CD4-positive, alpha-beta T cell treated with Interleukin-6 at 100 ng/mL for 8 hours (primary cell): ENCODE measurements around the gene CAMKV.
A peak's percentile ranks its signal among the peaks of the same experiment; 100 is the strongest.
"Not testable (repeated sequence)": the region's sequence is repeated elsewhere in the genome, so short reads cannot be mapped to it uniquely, and the experiment has no call there.

ENCODE experiments used
- DNase-seq: peaks from one replicate; pipeline ENCODE4 v3.0.0-alpha.2; 2020; ENCODE audit warnings: mixed read lengths, low spot score

Gene CAMKV, protein sequence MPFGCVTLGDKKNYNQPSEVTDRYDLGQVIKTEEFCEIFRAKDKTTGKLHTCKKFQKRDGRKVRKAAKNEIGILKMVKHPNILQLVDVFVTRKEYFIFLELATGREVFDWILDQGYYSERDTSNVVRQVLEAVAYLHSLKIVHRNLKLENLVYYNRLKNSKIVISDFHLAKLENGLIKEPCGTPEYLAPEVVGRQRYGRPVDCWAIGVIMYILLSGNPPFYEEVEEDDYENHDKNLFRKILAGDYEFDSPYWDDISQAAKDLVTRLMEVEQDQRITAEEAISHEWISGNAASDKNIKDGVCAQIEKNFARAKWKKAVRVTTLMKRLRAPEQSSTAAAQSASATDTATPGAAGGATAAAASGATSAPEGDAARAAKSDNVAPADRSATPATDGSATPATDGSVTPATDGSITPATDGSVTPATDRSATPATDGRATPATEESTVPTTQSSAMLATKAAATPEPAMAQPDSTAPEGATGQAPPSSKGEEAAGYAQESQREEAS

DNA sequence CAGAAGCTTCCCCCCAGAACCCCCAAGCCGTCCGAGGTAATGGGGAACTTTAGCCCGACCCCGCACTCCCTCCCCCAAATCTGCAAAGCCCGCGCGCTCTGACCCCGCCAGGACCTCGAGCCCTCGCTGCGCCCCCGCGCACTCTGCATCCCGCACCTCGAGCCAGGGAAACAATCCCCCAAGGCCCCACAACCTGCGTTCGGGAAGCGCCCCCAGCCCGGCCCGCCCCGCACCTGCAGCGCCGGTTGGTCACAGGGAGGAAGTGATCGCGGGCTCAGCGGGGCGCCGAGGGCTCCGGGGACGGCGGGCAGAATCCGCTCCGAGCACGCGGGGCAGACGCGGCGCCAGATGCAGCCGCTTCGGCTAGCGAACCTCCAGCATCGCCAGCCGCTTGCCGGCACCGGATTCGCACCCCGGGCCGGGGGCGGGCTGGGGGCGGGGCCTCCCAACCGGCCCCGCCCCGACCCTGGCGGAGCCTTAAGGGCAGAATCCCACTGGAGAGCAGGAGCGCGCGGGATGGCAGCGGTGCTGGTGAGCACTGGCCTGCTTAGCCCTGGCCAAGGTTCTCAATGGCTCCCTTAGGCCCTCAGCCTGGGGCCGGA lies at the start of gene CAMKV:
Gene CAMKV, minus strand, starts transcription at position 382 of the 602 bp plus-strand sequence. CDS start 7,518 bp downstream, outside the sequence.
- peak; percentile 15 for DNase-seq

DNA sequence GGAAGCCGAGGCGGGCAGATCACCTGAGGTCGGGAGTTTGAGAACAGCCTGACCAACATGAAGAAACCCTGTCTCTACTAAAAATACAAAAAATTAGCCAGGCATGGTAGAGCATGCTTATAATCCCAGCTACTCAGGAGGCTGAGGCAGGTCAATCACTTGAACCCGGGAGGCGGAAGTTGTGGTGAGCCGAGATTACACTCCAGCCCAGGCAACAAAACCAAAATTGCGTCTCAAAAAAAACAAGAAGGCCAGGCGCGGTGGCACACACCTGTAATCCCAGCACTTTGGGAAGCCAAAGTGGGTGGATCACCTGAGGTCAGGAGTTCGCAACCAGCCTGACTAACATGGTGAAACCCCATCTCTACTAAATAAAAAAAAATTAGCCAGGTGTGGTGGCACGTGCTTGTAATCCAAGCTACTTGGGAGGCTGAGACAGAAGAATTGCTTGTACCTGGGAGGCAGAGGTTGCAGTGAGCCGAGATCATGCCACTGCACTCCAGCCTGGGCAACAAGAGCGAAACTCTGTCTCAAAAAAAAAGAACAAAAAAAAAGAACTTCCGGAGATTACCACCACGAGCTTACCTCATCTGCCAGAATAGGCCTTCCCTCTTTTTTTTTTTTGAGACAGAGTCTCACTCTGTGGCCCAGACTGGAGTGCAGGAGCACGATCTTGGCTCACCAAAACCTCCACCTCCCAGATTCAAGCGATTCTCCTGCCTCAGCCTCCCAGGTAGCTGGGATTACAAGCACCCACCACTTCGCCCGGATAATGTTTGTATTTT lies 48.3 kb upstream of the CAMKV start:
- DNase-seq, result not testable (repeated sequence)

DNA sequence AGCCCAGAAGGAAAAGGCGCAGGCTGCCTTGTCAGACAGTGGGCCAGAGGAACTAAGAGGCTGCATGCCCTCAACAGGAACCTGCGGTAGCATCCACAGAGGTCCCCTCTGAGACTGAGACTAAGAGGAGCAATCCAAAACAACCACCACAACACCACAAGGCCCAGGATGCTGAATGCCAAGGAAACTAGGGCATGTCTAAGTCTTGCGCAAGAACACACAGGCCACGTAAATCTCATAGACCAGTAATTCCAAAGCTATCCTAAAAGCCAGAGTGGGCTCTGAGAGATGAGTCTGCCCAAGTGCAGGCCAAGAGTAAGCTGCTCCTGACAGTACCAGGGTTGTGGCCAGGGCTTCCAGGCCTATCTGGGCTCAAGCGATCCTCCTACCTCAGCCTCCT lies 47.0 kb upstream of the CAMKV start:
- no peak for DNase-seq

DNA sequence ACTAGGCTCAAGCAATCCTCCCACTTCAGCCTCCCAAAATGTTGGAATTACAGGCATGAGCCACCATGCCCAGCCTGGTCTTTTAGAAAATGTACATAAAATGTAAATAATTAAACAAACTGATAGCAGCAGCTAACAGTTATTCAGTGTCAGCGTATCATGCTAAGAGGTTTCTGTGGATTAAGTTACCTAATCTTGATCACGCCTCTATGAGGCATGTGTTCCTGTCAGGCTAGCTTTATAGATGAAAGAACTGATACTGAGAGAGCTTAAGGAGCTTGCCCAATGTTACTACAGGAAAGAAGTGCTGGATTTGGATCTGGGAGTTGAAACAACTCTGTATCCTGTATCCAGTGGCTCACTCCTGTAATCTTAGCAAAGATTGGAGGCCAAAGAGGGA lies 45.2 kb upstream of the CAMKV start:
- no peak for DNase-seq

DNA sequence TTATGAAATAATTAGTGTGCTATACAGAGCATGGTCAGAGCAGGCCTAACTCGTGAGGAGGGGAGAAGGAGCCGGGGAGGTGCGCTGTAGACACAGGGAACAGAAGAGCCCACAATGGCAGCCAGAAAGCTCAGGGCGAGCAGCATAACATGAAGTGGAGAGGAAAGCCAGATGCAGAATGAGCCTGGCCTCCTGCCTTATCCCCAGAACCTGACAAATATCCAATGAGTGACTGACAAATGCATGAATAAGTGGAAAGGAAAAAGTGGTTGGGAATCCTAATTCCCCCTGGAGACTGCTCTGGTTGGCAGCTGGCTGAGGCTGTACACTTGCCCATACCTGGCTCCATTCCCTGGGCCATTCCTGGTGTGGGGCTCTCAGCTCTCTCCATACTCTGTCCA lies 43.2 kb upstream of the CAMKV start:
- DNase-seq, result no peak

DNA sequence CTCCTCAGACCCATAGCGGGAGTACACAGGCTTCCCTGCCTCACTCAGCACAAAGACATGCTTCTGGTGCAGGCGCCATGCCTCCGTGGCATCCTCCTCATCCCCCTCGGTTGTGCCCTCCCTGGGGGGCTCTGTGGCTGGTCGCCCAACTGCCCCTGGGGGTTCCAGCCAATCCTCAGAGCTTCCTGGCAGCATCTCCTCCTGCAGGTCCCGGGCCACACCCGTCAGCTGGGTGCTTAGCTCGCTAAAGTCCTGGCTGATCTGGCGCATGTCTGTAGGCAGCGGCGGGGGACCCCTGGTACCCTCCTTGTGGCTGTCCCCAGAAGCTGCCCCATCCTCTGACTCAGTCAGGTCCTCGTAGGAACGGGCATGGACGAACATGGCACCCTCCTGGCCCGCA lies 41.9 kb upstream of the CAMKV start:
- DNase-seq, result no peak

DNA sequence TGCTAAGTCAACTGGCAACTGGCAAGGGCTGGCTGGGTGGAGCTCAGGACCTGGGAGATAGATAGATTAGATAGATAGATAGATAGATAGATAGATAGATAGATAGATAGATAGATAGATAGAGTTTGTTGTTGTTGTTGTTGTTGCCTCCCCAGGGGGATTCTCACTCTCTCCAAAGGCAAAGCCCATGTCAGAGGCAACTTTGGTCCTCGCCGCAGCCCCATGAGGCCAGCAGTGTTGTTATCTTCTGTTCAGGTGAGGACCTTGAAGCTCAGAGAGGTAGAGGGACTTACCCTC lies 41.4 kb upstream of the CAMKV start:
- DNase-seq, result no peak

DNA sequence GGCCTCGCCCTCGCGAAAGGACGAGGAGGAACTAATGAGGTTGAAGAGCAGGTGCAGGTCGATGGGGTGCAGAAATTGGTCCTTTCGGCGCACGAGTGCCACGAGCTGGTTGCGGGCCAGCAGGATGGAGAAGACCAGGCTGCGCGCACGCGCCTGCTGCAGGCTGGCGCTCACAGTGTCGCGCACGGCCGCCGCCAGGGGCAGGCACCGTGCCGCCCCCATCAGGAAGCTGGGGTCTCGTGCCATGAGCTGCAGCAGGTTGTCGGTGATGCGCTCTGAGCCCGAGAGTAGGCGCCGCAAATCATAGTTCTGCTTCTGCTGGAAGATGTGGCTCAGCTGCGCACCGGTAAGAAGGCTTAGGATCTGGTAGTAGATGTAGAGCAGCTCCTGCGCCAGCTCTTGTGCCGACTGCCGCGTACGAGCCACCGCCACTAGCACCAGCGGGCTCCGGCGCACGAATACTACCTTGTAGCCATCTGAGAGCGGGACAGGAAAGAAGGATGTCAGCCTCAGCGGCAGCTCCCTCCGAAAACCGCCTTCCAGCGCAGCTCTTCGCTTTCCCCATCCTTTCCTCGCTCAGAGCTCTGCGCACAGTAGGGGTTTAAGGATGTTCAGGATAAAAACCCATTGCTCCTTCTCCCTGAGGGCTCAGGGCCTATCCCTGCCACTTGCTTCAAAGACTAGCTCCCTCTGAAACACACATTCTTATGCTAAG lies 40.9 kb upstream of the CAMKV start:
- no peak for DNase-seq

DNA sequence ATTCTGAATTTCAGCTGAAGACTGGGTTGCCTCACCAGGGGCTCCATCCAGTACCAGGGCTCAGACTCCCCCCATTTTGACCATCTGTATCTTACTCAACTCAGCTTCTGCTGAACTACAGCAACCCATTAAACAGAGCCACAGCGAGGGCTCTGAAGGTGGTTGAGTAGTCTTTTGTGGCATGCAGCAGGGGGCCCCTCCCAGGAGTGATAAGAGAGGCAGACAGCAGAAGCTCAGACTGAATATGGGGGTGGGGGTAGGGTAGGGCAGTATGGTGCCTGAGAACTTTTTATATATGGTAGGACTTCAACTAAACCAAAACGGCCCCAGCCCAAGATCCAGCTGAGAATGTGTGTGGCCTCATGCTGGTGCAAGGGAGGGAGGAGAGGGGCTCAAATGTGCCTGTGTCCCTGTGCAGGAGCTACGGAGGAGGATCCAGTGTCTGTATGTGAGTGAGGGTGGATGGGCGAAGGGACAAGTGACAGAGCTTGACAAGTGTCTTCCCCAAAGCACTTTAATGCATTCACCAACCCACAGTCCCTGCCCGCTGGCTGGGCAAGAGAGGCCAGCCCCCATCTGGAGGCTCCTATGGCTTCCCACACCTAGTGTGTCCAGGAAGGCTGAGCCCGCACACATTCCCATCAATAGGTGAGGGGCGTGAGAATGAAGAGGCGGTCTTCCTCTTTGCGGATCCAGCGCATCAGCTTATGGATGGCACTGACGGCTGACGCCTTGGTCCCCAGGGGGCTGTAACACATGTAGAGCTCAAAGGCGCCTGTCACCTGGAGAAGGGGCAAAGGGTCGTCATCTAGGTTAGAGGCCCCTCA lies 38.9 kb upstream of the CAMKV start:
- no peak for DNase-seq

DNA sequence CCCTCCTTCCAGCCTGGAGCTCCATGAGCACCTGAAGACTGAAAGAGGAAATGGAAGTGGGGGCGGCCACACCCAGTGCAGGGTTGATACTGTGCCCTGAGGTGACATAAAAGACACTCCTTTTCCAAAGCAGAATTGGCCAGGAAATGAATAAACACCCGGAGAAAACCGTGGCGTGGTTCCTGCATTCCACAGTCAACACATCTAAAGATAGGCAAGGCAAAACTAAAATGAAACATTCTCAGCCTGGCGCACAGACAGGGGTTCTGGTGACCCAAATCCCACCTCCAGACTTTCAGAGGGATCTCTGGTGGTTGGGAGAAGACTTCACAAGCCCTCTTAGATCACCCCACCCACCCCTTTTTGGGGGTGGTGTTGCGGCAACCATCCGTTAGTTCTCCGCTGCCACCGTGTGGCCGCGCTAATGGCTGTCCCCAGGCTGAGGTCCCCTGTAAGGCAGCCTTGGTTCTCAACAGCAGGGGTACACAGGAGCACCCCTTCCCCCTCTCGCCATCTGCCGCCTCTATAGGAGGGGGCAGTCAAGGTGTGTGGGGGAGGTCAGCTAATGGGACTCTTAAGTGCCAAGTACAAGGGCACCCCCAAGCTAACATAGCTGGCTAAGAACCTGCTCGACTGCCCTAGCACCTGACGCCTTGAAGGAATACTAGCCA lies 36.5 kb upstream of the CAMKV start:
- peak; percentile 24 for DNase-seq

DNA sequence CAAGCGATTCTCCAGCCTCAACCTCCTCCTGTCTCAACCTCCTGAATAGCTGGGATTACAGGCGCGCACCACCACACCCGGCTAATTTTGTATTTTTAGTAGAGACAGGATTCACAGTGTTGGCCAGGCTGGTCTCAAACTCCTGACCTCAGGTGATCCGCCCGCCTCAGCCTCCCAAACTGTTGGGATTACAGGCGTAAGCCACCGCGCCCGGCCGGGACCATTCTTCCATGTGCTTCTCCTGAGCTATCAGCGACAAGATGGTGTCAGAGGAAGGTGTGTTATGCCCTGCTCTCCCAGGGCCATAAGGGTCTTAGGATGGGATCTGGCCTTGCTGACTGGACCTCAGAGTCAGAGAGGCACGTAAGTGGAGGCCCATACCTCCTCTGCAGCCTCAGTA lies 34.7 kb upstream of the CAMKV start:
- DNase-seq, result not testable (repeated sequence)

DNA sequence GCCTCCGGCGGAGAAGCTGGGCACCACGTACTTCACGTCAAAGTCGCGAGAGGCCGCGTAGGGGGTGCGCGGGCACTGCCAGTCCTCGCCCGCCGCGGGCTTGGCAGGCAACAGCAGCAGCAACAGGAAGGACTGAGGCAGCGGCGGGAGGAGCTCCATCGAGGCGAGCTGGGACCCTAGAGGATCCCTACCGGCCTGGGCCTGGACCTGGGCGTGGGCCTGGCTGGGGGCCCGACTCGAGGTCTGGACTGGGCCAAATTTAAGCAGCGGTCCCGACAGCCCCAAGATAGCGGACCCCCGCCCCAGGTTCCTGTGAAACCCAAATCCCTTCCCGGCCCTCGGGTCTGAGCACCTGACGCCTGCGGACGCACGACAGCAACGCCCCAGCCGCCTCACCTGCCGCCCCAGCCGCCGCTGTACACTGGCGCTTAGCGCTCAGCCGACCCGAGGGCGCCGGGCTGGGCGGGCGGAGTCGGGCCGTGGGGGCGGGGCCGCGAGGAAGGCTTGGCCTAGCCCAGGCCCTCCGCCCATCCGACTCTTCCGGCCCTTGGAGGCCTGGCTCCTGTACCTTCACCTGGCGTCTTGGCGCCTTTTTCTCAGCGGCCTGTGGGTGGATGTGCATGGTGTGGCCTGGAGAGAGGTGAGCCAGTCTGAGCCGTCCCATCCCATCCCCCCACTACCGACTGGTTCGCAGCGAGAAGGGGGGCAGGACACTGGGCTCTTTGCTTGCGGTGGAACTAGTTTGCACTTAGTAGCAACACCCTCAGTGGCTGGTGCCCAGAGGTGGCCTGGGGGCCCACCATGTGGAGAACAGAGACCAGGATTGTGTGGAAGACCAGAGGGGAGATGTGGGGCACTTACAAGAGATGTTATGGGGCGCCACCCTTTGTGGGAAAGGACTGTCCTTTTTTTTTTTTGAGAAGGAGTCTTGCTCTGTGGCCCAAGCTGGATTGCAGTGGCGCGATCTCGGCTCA lies 34.0 kb upstream of the CAMKV start, which contains the start of gene MST1R:
Gene MST1R, minus strand, starts transcription at position 423 of the 974 bp plus-strand sequence. Its CDS starts 264 bp downstream, at position 159.
- peak; percentile 79 for DNase-seq

DNA sequence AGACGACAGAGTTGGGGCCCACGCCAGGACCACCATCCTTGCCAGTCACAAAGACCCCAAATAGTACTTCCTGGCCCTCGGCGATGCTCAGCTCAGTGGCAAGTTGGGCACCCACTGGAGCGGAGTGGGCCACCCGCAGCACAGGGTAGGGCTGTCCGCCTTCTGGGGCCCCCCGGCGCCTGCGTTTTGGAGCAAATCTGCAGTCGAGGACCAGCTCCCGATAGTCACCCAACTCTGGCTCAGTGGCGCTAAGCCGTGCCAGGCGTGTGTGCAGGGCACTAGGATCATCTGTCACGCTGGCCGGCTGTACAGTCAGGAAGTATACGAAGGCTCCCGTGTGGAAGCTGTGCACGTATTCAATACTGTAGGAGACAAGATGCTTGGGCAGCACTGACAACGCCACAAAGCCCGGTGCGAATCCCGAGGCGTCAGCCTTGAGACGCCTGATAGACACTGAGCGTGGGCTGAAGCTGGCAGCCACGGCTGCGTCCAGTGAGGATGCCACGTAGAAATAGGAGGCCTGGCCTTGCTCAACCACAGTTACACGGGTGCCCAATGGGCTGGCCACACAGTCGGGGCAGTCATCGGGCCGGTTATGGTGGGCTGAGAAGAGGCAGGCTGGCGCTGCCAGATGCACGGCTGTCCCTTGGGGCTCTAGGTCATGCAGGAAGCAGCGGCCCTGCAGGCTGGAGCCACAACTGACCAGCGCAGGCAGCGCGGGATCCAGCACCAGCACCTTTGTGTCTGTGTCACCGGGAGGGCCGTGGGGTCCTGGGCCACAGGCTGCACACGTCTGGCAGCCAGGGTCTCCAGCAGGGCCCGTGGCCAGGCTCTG lies 33.0 kb upstream of the CAMKV start:
- no peak for DNase-seq

DNA sequence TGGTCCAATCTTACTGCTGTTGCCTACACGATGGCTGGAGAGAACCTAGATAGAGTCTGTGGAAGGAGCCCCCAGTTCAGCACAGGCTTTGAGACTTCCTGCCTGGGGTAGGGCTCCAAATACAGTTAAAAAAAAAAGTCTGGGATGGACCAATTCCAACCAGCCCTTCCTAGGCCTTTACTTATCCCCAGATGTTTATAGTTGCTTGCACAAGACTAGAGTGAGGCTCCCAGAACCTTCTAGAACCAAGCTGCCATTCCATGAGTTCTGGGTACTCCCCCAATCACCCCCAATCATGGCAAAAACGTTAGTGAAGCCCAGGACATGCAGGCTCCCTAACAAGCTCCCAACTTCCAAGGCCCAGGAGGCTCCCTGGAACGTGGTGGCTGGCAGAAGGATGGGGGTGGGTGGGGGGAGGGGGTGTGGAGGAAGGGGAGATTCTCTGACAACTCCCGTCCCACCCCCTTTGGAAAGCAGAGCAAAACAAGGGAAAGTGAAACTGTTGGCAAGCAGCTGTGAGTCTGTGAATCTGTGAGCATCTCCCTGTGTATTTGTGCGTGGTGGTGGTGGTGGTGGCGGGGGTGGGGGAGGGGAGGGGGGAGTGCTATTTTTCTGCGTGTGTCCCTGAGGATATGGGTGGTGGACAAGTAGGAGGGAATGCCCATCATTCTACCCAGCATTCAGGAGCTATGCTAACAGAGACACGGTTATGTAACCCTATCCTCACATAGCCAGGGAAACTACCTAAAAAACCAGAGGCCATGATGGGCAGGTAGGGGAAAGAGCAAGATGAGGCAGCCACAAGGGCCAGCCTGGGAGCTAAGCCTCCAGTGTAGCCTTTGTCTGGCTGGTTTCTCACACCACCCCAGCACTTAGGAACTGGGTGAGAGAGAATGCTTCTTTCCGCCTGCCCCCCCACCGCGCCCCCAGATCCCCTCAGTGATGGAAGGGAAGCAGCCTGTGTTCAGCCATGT lies 31.9 kb upstream of the CAMKV start:
- DNase-seq, result no peak

DNA sequence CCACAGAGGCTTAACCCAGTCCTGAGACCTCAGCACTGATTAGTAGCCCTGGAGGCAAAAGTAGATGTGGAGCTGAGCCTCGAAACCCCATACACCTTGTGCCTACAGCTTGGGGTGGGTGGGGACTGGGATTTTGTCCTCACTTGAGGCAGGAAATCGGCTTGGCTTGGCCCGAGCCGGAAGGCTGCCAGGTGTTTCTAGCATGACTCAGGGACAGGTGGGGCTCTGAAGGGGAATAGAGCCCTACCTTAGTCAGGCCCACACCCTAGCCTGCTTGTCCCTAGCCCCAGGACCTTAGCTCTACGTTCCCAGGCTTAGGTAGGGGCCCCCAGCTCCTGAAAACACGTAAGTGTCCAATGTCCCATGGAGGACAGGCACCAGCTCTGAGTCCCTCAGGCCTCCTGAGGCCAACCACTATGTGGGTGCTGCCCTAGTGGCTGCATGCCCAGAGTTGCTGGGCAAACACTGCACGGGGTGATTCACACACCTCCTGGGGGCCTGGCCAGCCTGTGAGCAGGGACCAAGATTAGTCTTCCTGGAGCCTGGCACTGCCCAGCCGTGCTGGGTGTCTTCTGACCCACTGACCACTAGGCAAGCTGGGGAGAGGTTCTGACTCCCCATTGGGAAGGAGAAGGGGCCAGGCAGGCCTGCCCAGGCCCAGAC lies 30.9 kb upstream of the CAMKV start:
- no peak for DNase-seq

DNA sequence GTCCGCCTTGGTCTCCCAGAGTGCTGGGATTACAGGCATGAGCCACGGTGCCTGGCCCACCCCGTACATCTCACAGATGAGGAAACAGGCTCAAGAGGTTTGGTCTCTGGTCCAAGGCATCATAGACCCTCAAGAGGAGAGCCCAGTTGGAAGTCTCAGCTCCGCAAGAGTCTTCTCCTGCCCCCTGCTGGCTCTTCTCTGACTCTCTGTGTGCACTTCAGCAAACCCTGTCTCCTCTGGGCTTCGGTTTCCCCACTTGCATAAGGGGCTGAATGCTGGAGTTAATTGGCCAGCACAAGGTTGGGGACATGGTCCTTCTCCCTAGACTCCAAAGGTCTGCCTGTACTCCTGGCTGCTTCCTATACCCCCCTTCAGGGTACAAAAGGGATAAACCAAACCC lies 30.1 kb upstream of the CAMKV start:
- DNase-seq, result no peak

DNA sequence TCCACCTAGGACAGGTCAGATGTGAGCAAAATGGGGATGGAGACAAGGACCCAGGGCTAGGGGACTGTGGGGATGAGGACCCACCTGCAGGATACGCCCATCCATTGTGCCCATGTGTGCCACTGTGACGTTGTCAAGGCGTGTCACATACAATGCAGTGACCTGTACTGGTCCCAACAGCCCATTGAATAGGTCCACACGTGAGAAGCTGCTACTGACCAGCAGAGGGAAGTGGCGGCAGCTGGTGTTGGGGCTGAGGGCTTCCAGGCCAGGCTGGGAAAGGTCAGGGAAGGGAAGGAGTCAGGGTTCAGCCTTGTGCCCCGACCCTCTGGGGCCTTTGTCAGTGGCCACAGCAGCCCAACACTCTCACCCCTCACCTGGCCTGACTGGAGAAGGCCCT lies 29.3 kb upstream of the CAMKV start:
- no peak for DNase-seq
